Skeletal muscle cell (primary cell): ENCODE measurements around the gene ARHGAP6.

Experiments used
- DNase-seq: peaks from one replicate; pipeline ENCODE4 v3.0.0-alpha.2; 2010; ENCODE audit warnings: low read depth
- H3K4me3 ChIP-seq: 2 replicates; pipeline ENCODE4 v1.5.1; 2011; ENCODE audit warnings: low read depth, mild to moderate bottlenecking, control low read depth, low read length, moderate library complexity

ARHGAP6 gene

GRCh38 chrX:11346121-11346682 is 319.5 kb downstream of the ARHGAP6 start:
- no peak overlapping the region for H3K4me3 ChIP-seq
- no peak for DNase-seq

- no peak overlapping the region for H3K4me3 ChIP-seq
Measured at GRCh38 chrX:11342673-11343072, 323.0 kb downstream of the ARHGAP6 start.

GRCh38 chrX:11341274-11342201 is 324.2 kb downstream of the ARHGAP6 start:
- H3K4me3 ChIP-seq: no peak overlapping the region
- DNase-seq: peak; percentile 91

More at GRCh38 chrX:11342673-11343072, 323.0 kb downstream of the ARHGAP6 start:
- no peak for DNase-seq

GRCh38 chrX:11337292-11338009 is 328.3 kb downstream of the ARHGAP6 start:
- no peak overlapping the region for H3K4me3 ChIP-seq
- no peak for DNase-seq

- H3K4me3 ChIP-seq: no peak overlapping the region
- DNase-seq: no peak
Measured at GRCh38 chrX:11336201-11336600, 329.5 kb downstream of the ARHGAP6 start.

GRCh38 chrX:11334165-11334564 is 331.6 kb downstream of the ARHGAP6 start:
- no peak overlapping the region for H3K4me3 ChIP-seq
- DNase-seq: no peak

GRCh38 chrX:11331788-11332187 is 333.9 kb downstream of the ARHGAP6 start:
- H3K4me3 ChIP-seq: no peak overlapping the region
- no peak for DNase-seq

- DNase-seq: no peak
- H3K4me3 ChIP-seq: no peak overlapping the region
Measured at GRCh38 chrX:11329021-11329420, 336.7 kb downstream of the ARHGAP6 start.

GRCh38 chrX:11328134-11328533 is 337.6 kb downstream of the ARHGAP6 start:
- no peak for DNase-seq

GRCh38 chrX:11321986-11322385 is 343.7 kb downstream of the ARHGAP6 start:
- peak; percentile 4 for DNase-seq
- no peak overlapping the region for H3K4me3 ChIP-seq

More at GRCh38 chrX:11328134-11328533, 337.6 kb downstream of the ARHGAP6 start:
- no peak overlapping the region for H3K4me3 ChIP-seq

GRCh38 chrX:11319806-11320520 is 345.8 kb downstream of the ARHGAP6 start:
- no peak overlapping the region for H3K4me3 ChIP-seq
- DNase-seq: no peak

- no peak overlapping the region for H3K4me3 ChIP-seq
- no peak for DNase-seq
Measured at GRCh38 chrX:11311706-11312105, 354.0 kb downstream of the ARHGAP6 start.

GRCh38 chrX:11309220-11309619 is 356.5 kb downstream of the ARHGAP6 start:
- no peak for DNase-seq
- no peak overlapping the region for H3K4me3 ChIP-seq

- DNase-seq: no peak
- H3K4me3 ChIP-seq: no peak overlapping the region
Measured at GRCh38 chrX:11305641-11306040, 360.1 kb downstream of the ARHGAP6 start.

GRCh38 chrX:11304829-11305228 is 360.9 kb downstream of the ARHGAP6 start:
- no peak overlapping the region for H3K4me3 ChIP-seq
- DNase-seq: no peak

GRCh38 chrX:11298600-11298999 is 367.1 kb downstream of the ARHGAP6 start:
- no peak overlapping the region for H3K4me3 ChIP-seq

GRCh38 chrX:11296051-11296450 is 369.7 kb downstream of the ARHGAP6 start:
- no peak overlapping the region for H3K4me3 ChIP-seq
- DNase-seq: no peak

More at GRCh38 chrX:11298600-11298999, 367.1 kb downstream of the ARHGAP6 start:
- DNase-seq: no peak

- DNase-seq: no peak
- H3K4me3 ChIP-seq: no peak within 1 kb of the TSS
Measured at GRCh38 chrX:11293113-11293512, 372.6 kb downstream of the ARHGAP6 start, which contains the start of gene AMELX. AMELX (plus strand) TSS chrX:11293413; CDS start chrX:11294789, 1,376 bp downstream.

- no peak overlapping the region for H3K4me3 ChIP-seq
Measured at GRCh38 chrX:11290416-11291102, 375.2 kb downstream of the ARHGAP6 start.

More at GRCh38 chrX:11290416-11291102, 375.2 kb downstream of the ARHGAP6 start:
- DNase-seq: no peak
